Keratinocyte (primary cell): Measurements from ENCODE around the gene SHCBP1. TPM values are rescaled to one million over a fixed set of nuclear protein-coding genes. Genes with fewer than 3 reads are reported as not detected.
"Not testable (repeated sequence)": the region's sequence is repeated elsewhere in the genome, so short reads cannot be mapped to it uniquely, and the experiment has no call there.

Experiments used
- DNase-seq: peaks from one replicate; pipeline ENCODE4 v3.0.0-alpha.2; 2011; ENCODE audit warnings: low read depth, missing footprints, low spot score
- FAIRE-seq: peaks from 2 replicates; lab custom pipeline; 2011; peaks lifted over from hg19 to GRCh38; lab: Jason Lieb, UNC
- H2AFZ ChIP-seq: 2 replicates; pipeline ENCODE4 v1.6.0; 2012; ENCODE audit warnings: low read length, control low read depth, inconsistent platforms; ENCODE audit not compliant: control insufficient read depth
- H3K27ac ChIP-seq: 2 replicates; pipeline ENCODE4 v1.5.1; 2011; ENCODE audit warnings: low read length; ENCODE audit not compliant: control insufficient read depth, insufficient read depth
- H3K27me3 ChIP-seq: 3 replicates; pipeline ENCODE4 v1.6.0; 2011; ENCODE audit warnings: low read length; ENCODE audit not compliant: control insufficient read depth, insufficient read depth; ENCODE audit errors: extremely low read depth
- H3K36me3 ChIP-seq, 2 experiments: 2 replicates in 1 of 2; 3 replicates in 1 of 2; pipeline ENCODE4 v1.5.1; 2011; ENCODE audit warnings: low read length in 2 of 2, mild to moderate bottlenecking in 1 of 2; ENCODE audit not compliant: control insufficient read depth in 2 of 2, insufficient read depth in 2 of 2; ENCODE audit errors: extremely low read depth in 1 of 2
- H3K4me1 ChIP-seq: 3 replicates; pipeline ENCODE4 v1.5.1; 2011; ENCODE audit warnings: low read length; ENCODE audit not compliant: control insufficient read depth, insufficient read depth; ENCODE audit errors: extremely low read depth
- H3K4me2 ChIP-seq: 3 replicates; pipeline ENCODE4 v1.6.0; 2011; ENCODE audit warnings: low read depth, low read length; ENCODE audit not compliant: control insufficient read depth, insufficient read depth; ENCODE audit errors: extremely low read depth
- H3K4me3 ChIP-seq, 3 experiments: fragments of 200-600 bp in 1 of 3; sonication (generic) in 1 of 3; 2 replicates in 2 of 3; 3 replicates in 1 of 3; pipeline ENCODE4 v1.5.1; 2011 to 2016; ENCODE audit warnings: low read length in 3 of 3, mild to moderate bottlenecking in 3 of 3, control low read depth in 2 of 3, inconsistent platforms in 1 of 3, low read depth in 1 of 3, mixed read lengths in 1 of 3, mixed run types in 1 of 3, moderate library complexity in 1 of 3; ENCODE audit not compliant: control insufficient read depth in 2 of 3, insufficient read depth in 2 of 3; ENCODE audit errors: extremely low read depth in 1 of 3
- H3K79me2 ChIP-seq: 2 replicates; pipeline ENCODE4 v1.6.0; 2012; ENCODE audit warnings: low read length; ENCODE audit not compliant: control insufficient read depth, insufficient read depth
- H3K9ac ChIP-seq: 3 replicates; pipeline ENCODE4 v1.6.0; 2011; ENCODE audit warnings: low read length; ENCODE audit not compliant: control insufficient read depth, insufficient read depth; ENCODE audit errors: extremely low read depth
- H3K9me1 ChIP-seq: 3 replicates; pipeline ENCODE4 v1.6.0; 2011; ENCODE audit warnings: low read length; ENCODE audit not compliant: control insufficient read depth, insufficient read depth; ENCODE audit errors: extremely low read depth
- H3K9me3 ChIP-seq: 2 replicates; pipeline ENCODE4 v1.5.1; 2012; ENCODE audit warnings: low read depth, low read length; ENCODE audit not compliant: control insufficient read depth
- H4K20me1 ChIP-seq: 3 replicates; pipeline ENCODE4 v1.6.0; 2011; ENCODE audit warnings: low read length; ENCODE audit not compliant: control insufficient read depth, insufficient read depth; ENCODE audit errors: extremely low read depth
- CTCF ChIP-seq, 3 experiments: IDR thresholded peaks in 1 of 3; conservative IDR thresholded peaks in 1 of 3; optimal IDR thresholded peaks in 1 of 3; 2 replicates in 2 of 3; 3 replicates in 1 of 3; pipeline versions ENCODE3 to v1.5.1; 2011; ENCODE audit warnings: low read length in 3 of 3, mild to moderate bottlenecking in 3 of 3, moderate library complexity in 2 of 3, control low read depth in 1 of 3, inconsistent platforms in 1 of 3; ENCODE audit not compliant: insufficient read depth in 2 of 3; ENCODE audit errors: extremely low read depth in 1 of 3
- EZH2 ChIP-seq: IDR thresholded peaks from one replicate; pipeline ENCODE4 v1.6.1; 2012; ENCODE audit warnings: inconsistent platforms, mild to moderate bottlenecking, low read length, moderate library complexity
- dilution Hi-C: fragments of 300-500 bp; cut with MboI; formaldehyde crosslinking; loops from one replicate; pipeline ENCODE4 v1.7.0; 2020; ENCODE audit warnings: low sequenced_read_pairs; ENCODE audit not compliant: extremely low pct_ligation_motif_present
- polyA plus RNA-seq, 5 experiments: library from polyadenylated mRNA; depleted of rRNA in 3 of 5; stranded (reverse) in 3 of 5; stranded (forward) in 1 of 5; unstranded in 1 of 5; fragments of >200 nt; gene quantifications; 1 replicate in 1 of 5; 2 replicates in 3 of 5; 3 replicates in 1 of 5; pipeline versions ENCODE4 v1.2.1 to v1.2.3, GENCODE V29; 2011 to 2012; ENCODE audit warnings: missing spikeins in 2 of 5, low read depth in 1 of 5, low replicate concordance in 1 of 5

Gene SHCBP1
- polyA plus RNA-seq, 1 donor (not counting 4 experiments of a cell fraction or from before 2014, with no cell fraction given) = 18.0 TPM

- TF ChIP-seq CTCF (optimal IDR thresholded peaks at IDR 0.05 in 1 of 3, IDR thresholded peaks at IDR 0.05 in 1 of 3, conservative IDR thresholded peaks at IDR 0.05 in 1 of 3; ENCODE audit: extremely low read depth in 1 of 3, insufficient read depth in 2 of 3, low read length in 3 of 3) = no peak
- TF ChIP-seq EZH2 = no peak
- no peak overlapping the region for H3K4me3 ChIP-seq
Measured at GRCh38 chr16:46627746-46628145, 6.6 kb upstream of the SHCBP1 start.

GRCh38 chr16:46626681-46627080, 5.5 kb upstream of the SHCBP1 start:
- H3K4me3 ChIP-seq, H3K27me3 ChIP-seq, H3K36me3 ChIP-seq, H3K9me3 ChIP-seq, H3K4me2 ChIP-seq, H3K79me2 ChIP-seq, H3K27ac ChIP-seq, H3K9ac ChIP-seq, H3K9me1 ChIP-seq, dilution Hi-C loops, FAIRE-seq, H3K4me1 ChIP-seq, H4K20me1 ChIP-seq, H2AFZ ChIP-seq, DNase-seq: not testable (repeated sequence)

More at GRCh38 chr16:46627746-46628145, 6.6 kb upstream of the SHCBP1 start:
- H3K27ac ChIP-seq = no peak overlapping the region
- no peak overlapping the region for H2AFZ ChIP-seq
- dilution Hi-C loops = no loop called here
- no peaks in the 10 kb centered on the region for H4K20me1 ChIP-seq
- H3K36me3 ChIP-seq = no peaks in the 10 kb centered on the region
- H3K79me2 ChIP-seq = no peaks in the 10 kb centered on the region
- H3K4me1 ChIP-seq = peaks cover 4% of the 10 kb centered on the region
- FAIRE-seq (no peak), DNase-seq (no peak)
- H3K9me3 ChIP-seq = no peaks in the 10 kb centered on the region
- no peaks in the 10 kb centered on the region for H3K27me3 ChIP-seq
- no peak overlapping the region for H3K9ac ChIP-seq
- no peak overlapping the region for H3K4me2 ChIP-seq
- H3K9me1 ChIP-seq = no peaks in the 10 kb centered on the region

GRCh38 chr16:46624862-46625261, 3.7 kb upstream of the SHCBP1 start:
- H3K9me3 ChIP-seq, H3K4me2 ChIP-seq, H3K4me1 ChIP-seq, H3K27ac ChIP-seq, FAIRE-seq, H3K36me3 ChIP-seq, DNase-seq, H3K4me3 ChIP-seq, H3K9ac ChIP-seq, H2AFZ ChIP-seq, H4K20me1 ChIP-seq, dilution Hi-C loops, H3K9me1 ChIP-seq, H3K27me3 ChIP-seq: not testable (repeated sequence)
- H3K79me2 ChIP-seq = peaks cover 13% of the 10 kb centered on the region

- H3K9ac ChIP-seq, H3K4me2 ChIP-seq, H3K9me1 ChIP-seq, H3K27ac ChIP-seq, H3K4me3 ChIP-seq, dilution Hi-C loops, H3K36me3 ChIP-seq, H2AFZ ChIP-seq, FAIRE-seq, H4K20me1 ChIP-seq, DNase-seq, H3K4me1 ChIP-seq, H3K27me3 ChIP-seq, H3K9me3 ChIP-seq: not testable (repeated sequence)
- peaks cover 18% of the 10 kb centered on the region for H3K79me2 ChIP-seq
Measured at GRCh38 chr16:46623707-46624106, 2.5 kb upstream of the SHCBP1 start.
